ENCODE measurements around the gene ARID4B.
"Not testable (repeated sequence)": the region's sequence is repeated elsewhere in the genome, so short reads cannot be mapped to it uniquely, and the experiment has no call there.

ARID4B gene

GRCh38 chr1:235292790-235293189 lies 35.2 kb downstream of the ARID4B start:
- peaks cover 52% of the 10 kb centered on the region for H3K4me1 Mint-ChIP-seq
- DNase-seq (no peak), ATAC-seq (no peak)
- peak overlapping the region; percentile 19 to 90 for H3K27ac Mint-ChIP-seq
- H3K27me3 Mint-ChIP-seq, result no peaks in the 10 kb centered on the region
- H3K9me3 Mint-ChIP-seq, result no peaks in the 10 kb centered on the region
- no peak overlapping the region for H3K4me3 Mint-ChIP-seq

- DNase-seq (no peak), ATAC-seq (no peak)
- Mint-ChIP-seq H3K9me3 (no peaks in the 10 kb centered on the region), H3K4me3 (no peak overlapping the region), H3K4me1 (peaks cover 52% of the 10 kb centered on the region), H3K27ac (peak overlapping the region in 1 of 2 donors; percentile 38), H3K27me3 (no peaks in the 10 kb centered on the region)
These were observed 36.3 kb downstream of the ARID4B start for GRCh38 chr1:235291599-235292091.

GRCh38 chr1:235290740-235291502 lies 37.1 kb downstream of the ARID4B start:
- Mint-ChIP-seq H3K27ac (no peak overlapping the region), H3K4me1 (peaks cover 52% of the 10 kb centered on the region), H3K9me3 (no peaks in the 10 kb centered on the region), H3K4me3 (no peak overlapping the region), H3K27me3 (no peaks in the 10 kb centered on the region)
- no peak for ATAC-seq
- DNase-seq, result no peak

- Mint-ChIP-seq H3K27ac (peak overlapping the region; percentile 19 to 46), H3K4me1 (peaks cover 46% of the 10 kb centered on the region), H3K4me3 (no peak overlapping the region), H3K27me3 (no peaks in the 10 kb centered on the region), H3K9me3 (no peaks in the 10 kb centered on the region)
- DNase-seq (no peak), ATAC-seq (no peak)
These were observed 37.9 kb downstream of the ARID4B start for GRCh38 chr1:235289859-235290739.

- Mint-ChIP-seq H3K27ac (peak overlapping the region; percentile 30 to 81), H3K4me3 (no peak overlapping the region), H3K9me3 (no peaks in the 10 kb centered on the region), H3K4me1 (peaks cover 37% of the 10 kb centered on the region), H3K27me3 (no peaks in the 10 kb centered on the region)
- ATAC-seq (no peak), DNase-seq (no peak)
These were observed 40.6 kb downstream of the ARID4B start for GRCh38 chr1:235287208-235287882.

- no peak for DNase-seq
- peak; percentile 49 for ATAC-seq
- Mint-ChIP-seq H3K4me3 (no peak overlapping the region), H3K27me3 (no peaks in the 10 kb centered on the region), H3K4me1 (peaks cover 37% of the 10 kb centered on the region), H3K9me3 (no peaks in the 10 kb centered on the region), H3K27ac (peak overlapping the region in 1 of 2 donors; percentile 81)
These were observed 41.3 kb downstream of the ARID4B start for GRCh38 chr1:235286667-235287066.

GRCh38 chr1:235284231-235284769 lies 43.7 kb downstream of the ARID4B start:
- Mint-ChIP-seq H3K4me1 (peaks cover 44% of the 10 kb centered on the region), H3K27me3 (no peaks in the 10 kb centered on the region), H3K4me3 (no peak overlapping the region), H3K9me3 (no peaks in the 10 kb centered on the region), H3K27ac (no peak overlapping the region)
- no peak for DNase-seq
- ATAC-seq, result no peak

GRCh38 chr1:235283636-235284035 lies 44.3 kb downstream of the ARID4B start:
- H3K9me3 Mint-ChIP-seq, ATAC-seq, H3K27me3 Mint-ChIP-seq, H3K27ac Mint-ChIP-seq, DNase-seq, H3K4me3 Mint-ChIP-seq: not testable (repeated sequence)
- peaks cover 51% of the 10 kb centered on the region for H3K4me1 Mint-ChIP-seq

- Mint-ChIP-seq H3K4me3 (no peak overlapping the region), H3K27ac (no peak overlapping the region), H3K9me3 (no peaks in the 10 kb centered on the region), H3K27me3 (no peaks in the 10 kb centered on the region), H3K4me1 (peaks cover 55% of the 10 kb centered on the region)
- DNase-seq (no peak), ATAC-seq (no peak)
These were observed 47.5 kb downstream of the ARID4B start for GRCh38 chr1:235280467-235280866.

GRCh38 chr1:235279694-235280093 lies 48.3 kb downstream of the ARID4B start:
- no peak overlapping the region for H3K27ac Mint-ChIP-seq
- peaks cover 61% of the 10 kb centered on the region for H3K4me1 Mint-ChIP-seq
- no peaks in the 10 kb centered on the region for H3K27me3 Mint-ChIP-seq
- H3K4me3 Mint-ChIP-seq, result no peak overlapping the region
- H3K9me3 Mint-ChIP-seq, result no peaks in the 10 kb centered on the region
- DNase-seq (no peak), ATAC-seq (no peak)

- H3K4me1 Mint-ChIP-seq, result peaks cover 63% of the 10 kb centered on the region
- DNase-seq, result no peak
- no peaks in the 10 kb centered on the region for H3K9me3 Mint-ChIP-seq
- H3K4me3 Mint-ChIP-seq, result no peak overlapping the region
- H3K27ac Mint-ChIP-seq, result no peak overlapping the region
- H3K27me3 Mint-ChIP-seq, result no peaks in the 10 kb centered on the region
- no peak for ATAC-seq
These were observed 49.1 kb downstream of the ARID4B start for GRCh38 chr1:235278915-235279292.

GRCh38 chr1:235278233-235278914 lies 49.6 kb downstream of the ARID4B start:
- DNase-seq (no peak), ATAC-seq (no peak)
- Mint-ChIP-seq H3K4me3 (no peak overlapping the region), H3K4me1 (peaks cover 68% of the 10 kb centered on the region), H3K27ac (peak overlapping the region in 1 of 2 donors; percentile 65), H3K9me3 (no peaks in the 10 kb centered on the region), H3K27me3 (no peaks in the 10 kb centered on the region)

GRCh38 chr1:235277709-235278108 lies 50.3 kb downstream of the ARID4B start:
- Mint-ChIP-seq H3K27ac (peak overlapping the region in 1 of 2 donors; percentile 65), H3K4me3 (no peak overlapping the region), H3K9me3 (no peaks in the 10 kb centered on the region), H3K4me1 (peaks cover 70% of the 10 kb centered on the region), H3K27me3 (no peaks in the 10 kb centered on the region)
- ATAC-seq (peak; percentile 72), DNase-seq (no peak)

GRCh38 chr1:235275836-235276235 lies 52.1 kb downstream of the ARID4B start:
- H3K4me1 Mint-ChIP-seq, result peaks cover 74% of the 10 kb centered on the region
- ATAC-seq (no peak), DNase-seq (no peak)
- H3K9me3 Mint-ChIP-seq, result no peaks in the 10 kb centered on the region
- peak overlapping the region; percentile 41 to 57 for H3K4me3 Mint-ChIP-seq
- peak overlapping the region in 1 of 2 donors; percentile 69 for H3K27ac Mint-ChIP-seq
- no peaks in the 10 kb centered on the region for H3K27me3 Mint-ChIP-seq

- H3K9me3 Mint-ChIP-seq, result no peaks in the 10 kb centered on the region
- no peaks in the 10 kb centered on the region for H3K27me3 Mint-ChIP-seq
- H3K4me1 Mint-ChIP-seq, result peaks cover 76% of the 10 kb centered on the region
- ATAC-seq, result peak; percentile 83
- DNase-seq, result peak in 1 of 2 donors; percentile 20
- peak overlapping the region; percentile 41 to 57 for H3K4me3 Mint-ChIP-seq
- peak overlapping the region in 1 of 2 donors; percentile 69 for H3K27ac Mint-ChIP-seq
These were observed 52.8 kb downstream of the ARID4B start for GRCh38 chr1:235275223-235275622.
